Choroid plexus epithelial cell (primary cell): Measurements from ENCODE around the gene PDIA2.

Experiments used
- DNase-seq: peaks from one replicate; pipeline ENCODE4 v3.0.0-alpha.2; 2010; ENCODE audit warnings: low read depth
- H3K4me3 ChIP-seq: 2 replicates; pipeline ENCODE4 v1.5.1; 2011; ENCODE audit warnings: low read depth, mild to moderate bottlenecking, control low read depth, low read length, moderate library complexity
- CTCF ChIP-seq: conservative IDR thresholded peaks from 2 replicates; pipeline ENCODE4 v1.5.1; 2011; ENCODE audit warnings: low read depth, mild to moderate bottlenecking, control low read depth, inconsistent platforms, low read length, moderate library complexity

The PDIA2 gene

GRCh38 chr16:296276-296675, 13.3 kb downstream of the PDIA2 start:
- DNase-seq = no peak
- no peak overlapping the region for H3K4me3 ChIP-seq
- TF ChIP-seq CTCF = no peak

- no peak overlapping the region for H3K4me3 ChIP-seq
- TF ChIP-seq CTCF = no peak
- DNase-seq = no peak
These were observed 14.0 kb downstream of the PDIA2 start for GRCh38 chr16:296806-297510.

- no peak for DNase-seq
- H3K4me3 ChIP-seq = no peak overlapping the region
- no peak for TF ChIP-seq CTCF
These were observed 14.9 kb downstream of the PDIA2 start for GRCh38 chr16:297832-298231.

GRCh38 chr16:301235-301634, 18.3 kb downstream of the PDIA2 start:
- DNase-seq = no peak
- TF ChIP-seq CTCF = no peak
- H3K4me3 ChIP-seq = no peak overlapping the region

GRCh38 chr16:301950-302349, 19.0 kb downstream of the PDIA2 start:
- no peak overlapping the region for H3K4me3 ChIP-seq
- no peak for TF ChIP-seq CTCF
- DNase-seq = no peak

- H3K4me3 ChIP-seq = no peak overlapping the region
- TF ChIP-seq CTCF = peak; percentile 14
- DNase-seq = no peak
These were observed 21.0 kb downstream of the PDIA2 start for GRCh38 chr16:303760-304505.
